Testis (tissue), 3 donors: ENCODE measurements around the gene NOS1. TPM values are rescaled to one million over a fixed set of nuclear protein-coding genes. Genes with fewer than 3 reads are reported as not detected.
A peak's percentile ranks its signal among the peaks of the same experiment; 100 is the strongest.

ENCODE experiments used
- DNase-seq: peaks from one replicate; pipeline ENCODE4 v3.0.0-alpha.2; 2019
- H3K27ac ChIP-seq, 2 donors: fragments of 200-600 bp; sonication (generic); one replicate each; pipeline ENCODE4 v1.5.1; 2019
- H3K27me3 ChIP-seq: fragments of 200-600 bp; sonication (generic); one replicate; pipeline ENCODE4 v1.5.1; 2019
- H3K36me3 ChIP-seq: fragments of 200-600 bp; sonication (generic); one replicate; pipeline ENCODE4 v1.5.1; 2017; ENCODE audit warnings: low read depth; ENCODE audit errors: missing control alignments
- H3K4me1 ChIP-seq: fragments of 200-600 bp; sonication (generic); one replicate; pipeline ENCODE4 v1.5.1; 2019
- H3K4me3 ChIP-seq, 2 donors: fragments of 200-600 bp; sonication (generic); one replicate each; pipeline ENCODE4 v1.5.1; 2017 to 2019
- H3K9me3 ChIP-seq: fragments of 200-600 bp; sonication (generic); one replicate; pipeline ENCODE4 v1.5.1; 2017
- POLR2A ChIP-seq: fragments of 450-650 bp; IDR thresholded peaks from one replicate; pipeline ENCODE4 v1.6.1; 2017; ENCODE audit warnings: antibody characterized with exemption, mild to moderate bottlenecking, moderate library complexity
- WGBS, 2 donors: methylation state at CpG; one replicate each; pipeline ENCODE4 v1.1.5; 2018; 5-methylcytosine and 5-hydroxymethylcytosine counted together
- intact Hi-C: fragments of 100-400 bp; cut with DNase I; formaldehyde crosslinking; loops from one replicate; pipeline ENCODE4 v1.15.1; 2023; ENCODE audit warnings: low total_unique reads
- polyA plus RNA-seq: library from polyadenylated mRNA; stranded (reverse); fragments of 350-450 nt; fragmentation: Illumina TruSeq; extraction: RNeasy Lipid Tissue Mini Kit (QIAGEN cat#74804); gene quantifications from one replicate; pipeline ENCODE4 v1.2.3, GENCODE V29; 2014; ENCODE audit warnings: low read depth, low replicate concordance; ENCODE audit not compliant: insufficient read depth
- total RNA-seq, 2 donors: library from RNA; depleted of rRNA; stranded (reverse); fragments of >200 nt; gene quantifications; one replicate each; pipeline ENCODE4 v1.2.3, GENCODE V29; 2016
- TF ChIP-seq, protein P1 (sequence below), 3 experiments: fragments of 450-650 bp in 2 of 3; fragments of 200-600 bp in 1 of 3; sonication (generic) in 1 of 3; IDR thresholded peaks; one replicate each; pipeline ENCODE4 v1.5.1; 2016 to 2019; ENCODE audit warnings: antibody characterized with exemption in 3 of 3, mild to moderate bottlenecking in 2 of 3, moderate library complexity in 1 of 3

Gene NOS1
- total and polyA plus RNA-seq, 3 donors from 2014 or later = 1.5 to 3.8 (median 3.1) TPM

DNA sequence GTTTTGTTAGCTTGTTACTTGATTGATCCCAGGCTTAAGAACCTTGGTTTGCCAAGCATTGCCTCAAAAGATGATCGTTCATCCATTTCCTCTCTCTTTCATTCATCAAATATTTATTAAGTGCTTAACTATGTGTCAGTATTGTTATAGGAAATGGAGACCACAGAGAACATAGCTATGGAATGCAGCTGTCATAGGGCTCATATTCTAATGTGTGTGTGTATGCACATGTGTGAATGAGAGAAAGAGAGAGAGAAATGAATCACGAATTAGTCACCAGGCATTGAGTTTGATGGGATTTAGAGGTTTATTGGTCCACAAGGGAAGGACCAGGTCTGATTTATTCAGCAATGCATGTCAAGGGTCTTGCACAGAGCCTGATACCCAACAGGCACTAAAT, 100.2 kb downstream of the NOS1 start:
- 85 to 91% methylated on average over 2 of the region's 2 CpGs for WGBS, 2 donors
- intact Hi-C loops = no loop called here
- no peak overlapping the region for H3K4me3 ChIP-seq
- no peak for DNase-seq
- H3K9me3 ChIP-seq = no peaks in the 10 kb centered on the region
- H3K27ac ChIP-seq = no peak overlapping the region
- no peaks in the 10 kb centered on the region for H3K4me1 ChIP-seq
- H3K27me3 ChIP-seq = no peaks in the 10 kb centered on the region
- TF ChIP-seq POLR2A = no peak
- TF ChIP-seq, protein P1, sequence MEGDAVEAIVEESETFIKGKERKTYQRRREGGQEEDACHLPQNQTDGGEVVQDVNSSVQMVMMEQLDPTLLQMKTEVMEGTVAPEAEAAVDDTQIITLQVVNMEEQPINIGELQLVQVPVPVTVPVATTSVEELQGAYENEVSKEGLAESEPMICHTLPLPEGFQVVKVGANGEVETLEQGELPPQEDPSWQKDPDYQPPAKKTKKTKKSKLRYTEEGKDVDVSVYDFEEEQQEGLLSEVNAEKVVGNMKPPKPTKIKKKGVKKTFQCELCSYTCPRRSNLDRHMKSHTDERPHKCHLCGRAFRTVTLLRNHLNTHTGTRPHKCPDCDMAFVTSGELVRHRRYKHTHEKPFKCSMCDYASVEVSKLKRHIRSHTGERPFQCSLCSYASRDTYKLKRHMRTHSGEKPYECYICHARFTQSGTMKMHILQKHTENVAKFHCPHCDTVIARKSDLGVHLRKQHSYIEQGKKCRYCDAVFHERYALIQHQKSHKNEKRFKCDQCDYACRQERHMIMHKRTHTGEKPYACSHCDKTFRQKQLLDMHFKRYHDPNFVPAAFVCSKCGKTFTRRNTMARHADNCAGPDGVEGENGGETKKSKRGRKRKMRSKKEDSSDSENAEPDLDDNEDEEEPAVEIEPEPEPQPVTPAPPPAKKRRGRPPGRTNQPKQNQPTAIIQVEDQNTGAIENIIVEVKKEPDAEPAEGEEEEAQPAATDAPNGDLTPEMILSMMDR (IDR thresholded peaks at IDR 0.05) = no peak
- H3K36me3 ChIP-seq = no peaks in the 10 kb centered on the region

DNA sequence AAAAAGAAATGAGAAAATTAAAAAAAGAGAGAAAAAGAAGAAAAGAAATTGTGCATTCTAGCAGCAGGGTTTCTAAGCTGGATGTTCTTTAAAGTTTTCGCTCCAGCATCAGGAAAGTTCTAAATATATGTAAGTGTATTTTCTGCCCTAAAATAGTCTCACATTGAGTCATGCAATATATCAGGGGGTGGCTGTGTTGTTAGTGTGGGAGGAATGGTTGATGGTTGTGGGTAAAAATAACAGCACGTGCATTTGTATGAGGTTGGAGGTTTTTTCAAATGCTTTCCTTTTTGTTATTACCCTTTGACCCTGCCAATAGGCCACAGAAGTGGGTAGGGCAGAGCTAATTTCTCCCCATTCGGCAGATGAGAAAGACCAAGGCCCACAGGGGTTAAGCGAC, 106.0 kb downstream of the NOS1 start:
- H3K4me1 ChIP-seq = no peaks in the 10 kb centered on the region
- no peak overlapping the region for H3K27ac ChIP-seq
- WGBS, 2 donors = 77 to 83% methylated on average over 4 of the region's 4 CpGs
- H3K4me3 ChIP-seq = no peak overlapping the region
- TF ChIP-seq, protein P1 (IDR thresholded peaks at IDR 0.05) = no peak
- TF ChIP-seq POLR2A = no peak
- H3K36me3 ChIP-seq = no peaks in the 10 kb centered on the region
- H3K9me3 ChIP-seq = no peaks in the 10 kb centered on the region
- intact Hi-C loops = no loop called here
- H3K27me3 ChIP-seq = no peaks in the 10 kb centered on the region
- no peak for DNase-seq

DNA sequence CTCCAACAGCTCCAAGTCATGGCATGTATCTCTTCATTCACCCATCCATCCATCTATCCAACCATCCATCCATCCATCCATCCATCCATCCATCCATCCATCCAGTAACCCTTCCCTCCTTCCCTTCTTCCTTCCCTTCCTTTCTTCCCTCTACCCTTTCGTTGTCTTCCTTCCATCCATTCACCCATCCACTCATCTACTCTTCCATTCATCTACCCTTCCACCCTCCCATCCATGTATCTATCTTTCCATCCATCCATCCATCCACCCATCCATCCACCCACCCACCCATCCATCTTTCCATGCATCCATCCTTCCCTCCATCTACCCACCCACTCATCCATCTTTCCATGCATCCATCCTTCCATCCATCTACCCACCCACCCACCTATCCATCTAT, 117.9 kb downstream of the NOS1 start:
- 90 to 95% methylated on average over 1 of the region's 1 CpG for WGBS, 2 donors
- TF ChIP-seq, protein P1 (IDR thresholded peaks at IDR 0.05) = no peak
- no peak for TF ChIP-seq POLR2A
- intact Hi-C loops = no loop called here

DNA sequence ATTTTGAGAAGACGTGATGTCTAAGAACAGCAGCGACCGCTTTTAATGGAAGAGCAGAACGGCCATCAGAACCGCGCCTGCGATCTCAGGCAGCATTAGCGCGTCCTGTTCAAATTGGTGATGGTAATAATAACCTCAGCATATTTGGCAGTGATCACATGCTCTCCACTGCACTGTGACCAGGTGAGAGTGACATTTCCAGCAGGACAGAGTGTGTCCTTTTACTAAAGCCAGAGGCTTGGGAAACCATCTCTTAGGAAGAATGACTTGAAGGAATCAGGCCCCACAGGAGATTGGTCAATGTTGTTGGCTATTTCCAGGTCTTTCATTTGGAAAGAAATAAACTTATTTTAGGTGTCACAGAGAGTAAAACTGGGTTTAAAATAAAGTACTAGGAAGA, 119.7 kb downstream of the NOS1 start:
- DNase-seq = no peak
- intact Hi-C loops = no loop called here
- no peak overlapping the region for H3K27ac ChIP-seq
- TF ChIP-seq POLR2A = no peak
- TF ChIP-seq, protein P1 (IDR thresholded peaks at IDR 0.05) = no peak
- H3K9me3 ChIP-seq = no peaks in the 10 kb centered on the region
- H3K4me3 ChIP-seq = no peak overlapping the region
- no peaks in the 10 kb centered on the region for H3K27me3 ChIP-seq
- no peaks in the 10 kb centered on the region for H3K36me3 ChIP-seq
- H3K4me1 ChIP-seq = no peaks in the 10 kb centered on the region
- 94 to 97% methylated on average over 9 of the region's 9 CpGs for WGBS, 2 donors

More for the DNA sequence above, 117.9 kb downstream of the NOS1 start:
- no peak for DNase-seq
- Histone ChIP-seq H3K27me3 (no peaks in the 10 kb centered on the region), H3K27ac (no peak overlapping the region), H3K36me3 (no peaks in the 10 kb centered on the region), H3K9me3 (no peaks in the 10 kb centered on the region), H3K4me1 (no peaks in the 10 kb centered on the region), H3K4me3 (no peak overlapping the region)

DNA sequence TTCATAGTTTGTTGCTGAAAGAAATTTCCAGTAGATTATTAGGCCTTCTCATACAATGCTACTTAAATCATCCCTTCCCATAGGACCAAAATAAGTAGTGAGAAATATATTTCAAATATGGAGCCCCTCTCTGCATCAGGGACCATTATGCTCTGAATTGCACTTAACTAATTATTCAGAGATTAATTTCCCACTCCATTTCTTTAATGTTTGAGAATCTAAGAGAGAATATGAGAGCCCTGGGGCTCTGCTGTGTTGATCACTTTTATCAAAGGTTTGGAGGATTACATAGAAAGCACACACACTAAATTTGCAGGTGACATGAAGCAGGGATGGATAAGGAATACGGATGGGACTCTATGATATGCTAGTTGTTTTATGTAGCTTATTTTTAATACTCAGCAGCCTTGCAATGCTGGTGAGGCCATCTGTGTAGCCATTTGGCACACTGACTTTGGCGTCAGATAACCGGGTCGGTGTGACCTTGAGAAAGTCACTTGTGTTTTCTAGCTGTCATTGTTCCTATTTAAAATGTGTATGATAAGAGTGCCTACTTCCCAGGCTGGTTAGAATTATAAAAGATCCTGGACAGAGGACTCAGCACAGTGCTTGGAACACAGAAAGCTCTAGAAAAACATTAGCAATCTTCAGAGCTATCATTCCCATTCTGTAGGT, 121.2 kb downstream of the NOS1 start:
- no peak overlapping the region for H3K27ac ChIP-seq
- H3K9me3 ChIP-seq = no peaks in the 10 kb centered on the region
- TF ChIP-seq, protein P1 (IDR thresholded peaks at IDR 0.05) = no peak
- TF ChIP-seq POLR2A = no peak
- no peak overlapping the region for H3K4me3 ChIP-seq
- DNase-seq = peak; percentile 53
- H3K4me1 ChIP-seq = no peaks in the 10 kb centered on the region
- WGBS, 2 donors = 34 to 49% methylated on average over 4 of the region's 4 CpGs
- H3K27me3 ChIP-seq = no peaks in the 10 kb centered on the region
- intact Hi-C loops = no loop called here
- no peaks in the 10 kb centered on the region for H3K36me3 ChIP-seq
